GM23248 (cell line): ENCODE results near the gene CHRNA3. TPM values are rescaled to one million over a fixed set of nuclear protein-coding genes. Genes with fewer than 3 reads are reported as not detected.

Experiments
- DNase-seq: peaks from one replicate; pipeline ENCODE4 v3.0.0-alpha.2; 2015
- H2AFZ ChIP-seq: fragments of 200-600 bp; sonication (generic); 2 replicates; pipeline ENCODE4 v1.6.1; 2016; ENCODE audit warnings: antibody characterized with exemption
- H3F3A ChIP-seq: fragments of 200-600 bp; sonication (generic); 2 replicates; pipeline ENCODE4 v1.6.1; 2016; ENCODE audit warnings: mild to moderate bottlenecking, antibody characterized with exemption, mixed run types; ENCODE audit not compliant: insufficient read depth
- H3K27ac ChIP-seq: fragments of 200-600 bp; sonication (generic); 2 replicates; pipeline ENCODE4 v1.5.1; 2016; ENCODE audit warnings: mild to moderate bottlenecking
- H3K27me3 ChIP-seq: fragments of 200-600 bp; sonication (generic); replicated peaks from 2 replicates; pipeline ENCODE4 v1.6.1; 2016; ENCODE audit warnings: mild to moderate bottlenecking; ENCODE audit not compliant: insufficient read depth
- H3K36me3 ChIP-seq: fragments of 200-600 bp; sonication (generic); 2 replicates; pipeline ENCODE4 v1.6.1; 2016; ENCODE audit warnings: low read depth, mild to moderate bottlenecking
- H3K4me1 ChIP-seq: fragments of 200-600 bp; sonication (generic); 2 replicates; pipeline ENCODE4 v1.6.1; 2016; ENCODE audit warnings: mild to moderate bottlenecking; ENCODE audit not compliant: insufficient read depth
- H3K4me2 ChIP-seq: fragments of 200-600 bp; sonication (generic); one replicate; pipeline ENCODE4 v1.6.1; 2016; ENCODE audit warnings: mild to moderate bottlenecking; ENCODE audit not compliant: unreplicated experiment
- H3K4me3 ChIP-seq: fragments of 200-600 bp; sonication (generic); 2 replicates; pipeline ENCODE4 v1.5.1; 2016; ENCODE audit warnings: mild to moderate bottlenecking
- H3K79me2 ChIP-seq: fragments of 200-600 bp; sonication (generic); 2 replicates; pipeline ENCODE4 v1.6.1; 2016; ENCODE audit warnings: mild to moderate bottlenecking; ENCODE audit not compliant: insufficient read depth
- H3K9ac ChIP-seq: fragments of 200-600 bp; sonication (generic); 2 replicates; pipeline ENCODE4 v1.6.1; 2016; ENCODE audit warnings: mild to moderate bottlenecking
- H3K9me2 ChIP-seq: fragments of 200-600 bp; sonication (generic); 2 replicates; pipeline ENCODE4 v1.6.1; 2016; ENCODE audit warnings: mixed run types, mild to moderate bottlenecking, moderate library complexity; ENCODE audit not compliant: insufficient read depth
- H3K9me3 ChIP-seq: fragments of 200-600 bp; sonication (generic); one replicate; pipeline ENCODE4 v1.6.1; 2017; ENCODE audit warnings: low read depth
- H4K20me1 ChIP-seq: fragments of 200-600 bp; sonication (generic); 2 replicates; pipeline ENCODE4 v1.6.0; 2016; ENCODE audit not compliant: insufficient read depth
- EZH2 ChIP-seq: fragments of 200-600 bp; sonication (generic); IDR thresholded peaks from 2 replicates; pipeline ENCODE4 v1.6.1; 2018; ENCODE audit warnings: antibody characterized with exemption, mild to moderate bottlenecking; ENCODE audit not compliant: insufficient read depth, poor library complexity, severe bottlenecking
- EZH2phosphoT487 ChIP-seq: fragments of 200-600 bp; sonication (generic); IDR thresholded peaks from 2 replicates; pipeline ENCODE4 v1.6.1; 2018; ENCODE audit warnings: antibody characterized with exemption, moderate library complexity, mild to moderate bottlenecking, low read depth; ENCODE audit not compliant: insufficient read depth
- WGBS, 2 experiments: methylation state at CpG; one replicate each; pipeline ENCODE4 v1.1.6; 2015 to 2017; ENCODE audit warnings: low lambda C conversion rate in 2 of 2, low coverage in 1 of 2; ENCODE audit errors: missing lambda C conversion rate in 2 of 2; 5-methylcytosine and 5-hydroxymethylcytosine counted together
- in situ Hi-C: fragments of 300-500 bp; cut with MboI; formaldehyde crosslinking; loops from 2 replicates; pipeline ENCODE4 v1.15.0; 2020
- polyA plus RNA-seq: library from polyadenylated mRNA; unstranded; fragments of >200 nt; fragmentation: Nextera tagmentation; extraction: Ambion mirVana; gene quantifications from 2 replicates; pipeline ENCODE4 v1.2.1, GENCODE V29; 2016
- total RNA-seq: library from RNA; depleted of rRNA; stranded (reverse); fragments of >200 nt; shearing (Covaris generic); gene quantifications from 2 replicates; pipeline ENCODE4 v1.2.3, GENCODE V29; 2014

CHRNA3 gene
- total and polyA plus RNA-seq, 2 experiments from 2014 or later: not detected

- DNase-seq: no peak
- peaks cover 13% of the 10 kb centered on the region; the same call in 1 of the 2 replicates for H3K27me3 ChIP-seq
- no peaks in the 10 kb centered on the region for H3K9me3 ChIP-seq
- H3K79me2 ChIP-seq: no peaks in the 10 kb centered on the region
- in situ Hi-C loops: no loop called here
- no peak overlapping the region for H3K9ac ChIP-seq
- WGBS, 2 experiments: 18 to 25% methylated on average over 2 of the region's 2 CpGs
- no peaks in the 10 kb centered on the region for H4K20me1 ChIP-seq
- H3K27ac ChIP-seq: no peak overlapping the region
- H2AFZ ChIP-seq: no peak overlapping the region
- H3K4me1 ChIP-seq: no peaks in the 10 kb centered on the region
- no peaks in the 10 kb centered on the region for H3K9me2 ChIP-seq
- no peaks in the 10 kb centered on the region for H3K36me3 ChIP-seq
- no peak overlapping the region for H3K4me3 ChIP-seq
- H3K4me2 ChIP-seq: no peak overlapping the region
- TF ChIP-seq EZH2phosphoT487: no peak
- TF ChIP-seq EZH2: no peak
- no peaks in the 10 kb centered on the region for H3F3A ChIP-seq
These were observed 50.1 kb downstream of the CHRNA3 start for GRCh38 chr15:78570710-78571109.

- Histone ChIP-seq H3K9me3 (no peaks in the 10 kb centered on the region), H3K27ac (no peak overlapping the region), H3F3A (no peaks in the 10 kb centered on the region), H3K9me2 (no peaks in the 10 kb centered on the region), H2AFZ (no peak overlapping the region), H3K9ac (no peak overlapping the region), H3K4me1 (no peaks in the 10 kb centered on the region), H4K20me1 (no peaks in the 10 kb centered on the region), H3K27me3 (peaks cover 13% of the 10 kb centered on the region; the same call in 1 of the 2 replicates), H3K4me2 (no peak overlapping the region), H3K36me3 (no peaks in the 10 kb centered on the region), H3K79me2 (no peaks in the 10 kb centered on the region), H3K4me3 (no peak overlapping the region)
- no peak for DNase-seq
- WGBS, 2 experiments: 88 to 95% methylated on average over 4 of the region's 4 CpGs
- in situ Hi-C loops: no loop called here
- TF ChIP-seq EZH2phosphoT487 (no peak), EZH2 (no peak)
These were observed 53.3 kb downstream of the CHRNA3 start for GRCh38 chr15:78567531-78567930.

- Histone ChIP-seq H3K27me3 (peaks cover 13% of the 10 kb centered on the region; the same call in 1 of the 2 replicates), H3K9me2 (no peaks in the 10 kb centered on the region), H3K4me2 (peak overlapping the region; percentile 88), H3K79me2 (no peaks in the 10 kb centered on the region), H3K9me3 (no peaks in the 10 kb centered on the region), H3K27ac (no peak overlapping the region), H3F3A (no peaks in the 10 kb centered on the region), H3K9ac (no peak overlapping the region; the same call in 1 of the 2 replicates), H4K20me1 (no peaks in the 10 kb centered on the region), H3K36me3 (no peaks in the 10 kb centered on the region), H3K4me3 (peak overlapping the region; percentile 70), H2AFZ (peak overlapping the region; percentile 74), H3K4me1 (no peaks in the 10 kb centered on the region)
- TF ChIP-seq EZH2phosphoT487 (no peak), EZH2 (peak; percentile 61)
- 15 to 16% methylated on average over 19 of the region's 19 CpGs for WGBS, 2 experiments
- in situ Hi-C loops: no loop called here
- peak; percentile 40 for DNase-seq
These were observed 54.6 kb downstream of the CHRNA3 start for GRCh38 chr15:78565951-78566774.

GRCh38 chr15:78565097-78565950 is 55.5 kb downstream of the CHRNA3 start, which contains the start of gene CHRNA5:
TSS of gene CHRNA5 (plus strand) at chr15:78565520. CDS start at chr15:78565720, 200 bp downstream.
- Histone ChIP-seq H2AFZ (peak within 1 kb of the TSS; percentile 74), H3K27me3 (peaks cover 13% of the 10 kb centered on the region; the same call in 1 of the 2 replicates), H3K79me2 (no peaks in the 10 kb centered on the region), H3F3A (no peaks in the 10 kb centered on the region), H3K4me2 (peak within 1 kb of the TSS; percentile 88), H3K9ac (no peak within 1 kb of the TSS; the same call in 1 of the 2 replicates), H3K9me3 (no peaks in the 10 kb centered on the region), H3K36me3 (no peaks in the 10 kb centered on the region), H3K9me2 (no peaks in the 10 kb centered on the region), H3K4me3 (peak within 1 kb of the TSS; percentile 70), H4K20me1 (no peaks in the 10 kb centered on the region), H3K4me1 (no peaks in the 10 kb centered on the region), H3K27ac (no peak within 1 kb of the TSS)
- in situ Hi-C loops: no loop called here
- DNase-seq: peak; percentile 81
- TF ChIP-seq EZH2phosphoT487 (no peak), EZH2 (no peak)
- WGBS, 2 experiments: 1 to 2% methylated on average over 47 to 68 of the region's 75 CpGs
